ENCODE data around the gene DNAJC22. TPM values are rescaled to one million over a fixed set of nuclear protein-coding genes. Genes with fewer than 3 reads are reported as not detected.

DNAJC22 gene
- total and polyA plus RNA-seq, 9 of the 15 experiments (the other 6 are each of a cell fraction or from before 2014, with no cell fraction given) = 0.10 to 1.2 (median 0.47) TPM

GRCh38 chr12:49366096-49366651 is 19.5 kb downstream of the DNAJC22 start:
- Histone ChIP-seq H3K79me2 (ENCODE audit: control insufficient read depth, insufficient read depth, low read length) (peaks cover 40% of the 10 kb centered on the region), H2AFZ (ENCODE audit: low read depth, low read length) (peak overlapping the region; percentile 98), H3K27ac (ENCODE audit: extremely low read depth, low read depth, low read length) (peak overlapping the region; percentile 96), H3K36me3 (ENCODE audit: control insufficient read depth, insufficient read depth, low read length) (no peaks in the 10 kb centered on the region), H3K4me2 (ENCODE audit: insufficient read depth, low read length) (peak overlapping the region; percentile 99), H4K20me1 (replicated peaks; ENCODE audit: control insufficient read depth, insufficient read depth, low read length) (no peaks in the 10 kb centered on the region), H3K9ac (ENCODE audit: insufficient read depth in 1 of 2, low read depth in 2 of 2, low read length in 2 of 2) (peak overlapping the region; percentile 93 to 96), H3K9me1 (ENCODE audit: control insufficient read depth, insufficient read depth, low read length) (no peaks in the 10 kb centered on the region), H3K4me3 (peak overlapping the region; percentile 75), H3K27me3 (ENCODE audit: control insufficient read depth in 2 of 2, insufficient read depth in 2 of 2, low read length in 2 of 2) (no peaks in the 10 kb centered on the region), H3K4me1 (replicated peaks in 1 of 2; ENCODE audit: control insufficient read depth in 2 of 2, insufficient read depth in 2 of 2, low read length in 2 of 2) (peaks cover 12 to 25% of the 10 kb centered on the region in 2 experiments; a peak in 3 of 5 replicates), H3K9me3 (replicated peaks; ENCODE audit: control insufficient read depth, insufficient read depth, low read depth, low read length) (no peaks in the 10 kb centered on the region)
- ChIA-PET CTCF (ENCODE audit: low intra/inter-chr PET ratio) (no interaction called here), POLR2A (interaction anchor here (0.6 to 3.4 kb wide), 22 partner anchors 7 to 1873 kb away, joined by 3 to 17 read pairs (median 3); partner anchors contain the start of gene TMBIM6)
- TF ChIP-seq HCFC1 (IDR thresholded peaks at IDR 0.05; ENCODE audit: low read depth, low read length) = no peak; the same call in 1 of the 2 replicates
- 0 out of 2 replicates have a peak, but pooled peaks have one; percentile 10 for TF ChIP-seq ZBTB7A (IDR thresholded peaks at IDR 0.05; ENCODE audit: borderline replicate concordance, control insufficient read depth, low read depth, low read length)
- peak; percentile 24; the same call in 1 of the 2 replicates for TF ChIP-seq ZC3H4 (CRISPR knock-in tag; IDR thresholded peaks at IDR 0.05; ENCODE audit: borderline replicate concordance)
- no peak for TF ChIP-seq NR2C2 (CRISPR knock-in tag; IDR thresholded peaks at IDR 0.05)
- TF ChIP-seq NR2C2 (tag; IDR thresholded peaks at IDR 0.05) = peak; percentile 38; the same call in 1 of the 2 replicates
- no peak for TF ChIP-seq JUNB (CRISPR knock-in tag; conservative IDR thresholded peaks at IDR 0.05)
- no peak for TF ChIP-seq KLF16 (IDR thresholded peaks at IDR 0.05)
- peak; percentile 55 to 74 for TF ChIP-seq E2F6 (IDR thresholded peaks at IDR 0.05; ENCODE audit: borderline replicate concordance in 1 of 2, extremely low read depth in 1 of 2, insufficient read depth in 1 of 2, insufficient read length in 1 of 2, low read depth in 1 of 2, low read length in 1 of 2, poor library complexity in 1 of 2, severe bottlenecking in 1 of 2)
- no peak for TF ChIP-seq ZNF695 (CRISPR knock-in tag; IDR thresholded peaks at IDR 0.05)
- FAIRE-seq (no peak), ATAC-seq (peak; percentile 18), DNase-seq (ENCODE audit: extremely low read depth in 1 of 4, low spot score in 3 of 4) (peak in 1 of 4 experiments; percentile 25)
- intact Hi-C loops (cut with micrococcal nuclease) = loop anchor here (5.0 kb wide), 1 partner anchor 56 kb away; no protein-coding TSS in a partner anchor
- in situ Hi-C loops (cut with MboI) = no loop called here
- WGBS (ENCODE audit: insufficient coverage, low coverage, missing lambda C conversion rate) = 21% methylated on average over 31 of the region's 38 CpGs
- no TSS peak for BruUV-seq (replicated peaks)
